Neutrophil (primary cell): Measurements from ENCODE around the gene PSMA4.
"Not testable (repeated sequence)": the region's sequence is repeated elsewhere in the genome, so short reads cannot be mapped to it uniquely, and the experiment has no call there.

ENCODE experiments used
- H3K27ac ChIP-seq: fragments of 200-600 bp; sonication (generic); 2 replicates; pipeline ENCODE4 v1.5.1; 2016; ENCODE audit warnings: mild to moderate bottlenecking, moderate library complexity
- H3K27me3 ChIP-seq: fragments of 200-600 bp; sonication (generic); 2 replicates; pipeline ENCODE4 v1.6.0; 2016; ENCODE audit warnings: mild to moderate bottlenecking
- H3K36me3 ChIP-seq: fragments of 200-600 bp; sonication (generic); 2 replicates; pipeline ENCODE4 v1.5.1; 2017
- H3K4me1 ChIP-seq, 2 experiments: fragments of 200-600 bp in 1 of 2; sonication (generic) in 1 of 2; 1 replicate in 1 of 2; 2 replicates in 1 of 2; pipeline versions ENCODE4 v1.5.1 to v1.6.1; 2013 to 2016; ENCODE audit warnings: low read depth in 1 of 2, low read length in 1 of 2, mild to moderate bottlenecking in 1 of 2, moderate library complexity in 1 of 2; ENCODE audit not compliant: control insufficient read depth in 1 of 2, insufficient read depth in 1 of 2
- H3K4me3 ChIP-seq, 2 experiments: fragments of 200-600 bp in 1 of 2; sonication (generic) in 1 of 2; 1 replicate in 1 of 2; 2 replicates in 1 of 2; pipeline ENCODE4 v1.5.1; 2013 to 2016; ENCODE audit warnings: low read depth in 1 of 2, low read length in 1 of 2, mild to moderate bottlenecking in 1 of 2, moderate library complexity in 1 of 2
- H3K9me3 ChIP-seq: fragments of 200-600 bp; sonication (generic); 2 replicates; pipeline ENCODE4 v1.5.1; 2016
- TF ChIP-seq, protein P1 (sequence below): fragments of 200-600 bp; sonication (generic); IDR thresholded peaks from 2 replicates; pipeline ENCODE4 v1.5.1; 2016; ENCODE audit warnings: antibody characterized with exemption

PSMA4 gene

DNA sequence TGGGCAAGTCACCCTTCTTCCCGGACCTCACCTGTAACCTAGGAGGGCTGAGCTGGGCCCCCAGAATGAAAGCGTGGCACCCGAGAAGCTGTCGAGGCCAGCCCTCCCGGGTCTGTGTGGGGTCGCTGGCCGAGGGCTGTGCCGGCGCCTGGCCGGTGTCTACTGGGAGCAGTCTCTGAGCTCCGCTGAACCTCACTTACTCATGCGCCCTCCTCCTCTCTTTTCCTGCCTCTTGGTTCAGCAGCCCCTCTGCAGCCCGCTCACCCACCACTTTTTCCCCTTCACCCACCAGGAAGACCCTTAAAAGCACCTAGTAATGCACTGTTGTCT lies 32.4 kb upstream of the PSMA4 start:
- TF ChIP-seq, protein P1, sequence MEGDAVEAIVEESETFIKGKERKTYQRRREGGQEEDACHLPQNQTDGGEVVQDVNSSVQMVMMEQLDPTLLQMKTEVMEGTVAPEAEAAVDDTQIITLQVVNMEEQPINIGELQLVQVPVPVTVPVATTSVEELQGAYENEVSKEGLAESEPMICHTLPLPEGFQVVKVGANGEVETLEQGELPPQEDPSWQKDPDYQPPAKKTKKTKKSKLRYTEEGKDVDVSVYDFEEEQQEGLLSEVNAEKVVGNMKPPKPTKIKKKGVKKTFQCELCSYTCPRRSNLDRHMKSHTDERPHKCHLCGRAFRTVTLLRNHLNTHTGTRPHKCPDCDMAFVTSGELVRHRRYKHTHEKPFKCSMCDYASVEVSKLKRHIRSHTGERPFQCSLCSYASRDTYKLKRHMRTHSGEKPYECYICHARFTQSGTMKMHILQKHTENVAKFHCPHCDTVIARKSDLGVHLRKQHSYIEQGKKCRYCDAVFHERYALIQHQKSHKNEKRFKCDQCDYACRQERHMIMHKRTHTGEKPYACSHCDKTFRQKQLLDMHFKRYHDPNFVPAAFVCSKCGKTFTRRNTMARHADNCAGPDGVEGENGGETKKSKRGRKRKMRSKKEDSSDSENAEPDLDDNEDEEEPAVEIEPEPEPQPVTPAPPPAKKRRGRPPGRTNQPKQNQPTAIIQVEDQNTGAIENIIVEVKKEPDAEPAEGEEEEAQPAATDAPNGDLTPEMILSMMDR = no peak
- peak overlapping the region; percentile 63 to 67 for H3K4me3 ChIP-seq
- peaks cover 77% of the 10 kb centered on the region for H3K27me3 ChIP-seq
- H3K4me1 ChIP-seq = peaks cover 14% of the 10 kb centered on the region in 2 experiments
- H3K27ac ChIP-seq = no peak overlapping the region
- H3K9me3 ChIP-seq = no peaks in the 10 kb centered on the region
- H3K36me3 ChIP-seq = no peaks in the 10 kb centered on the region

DNA sequence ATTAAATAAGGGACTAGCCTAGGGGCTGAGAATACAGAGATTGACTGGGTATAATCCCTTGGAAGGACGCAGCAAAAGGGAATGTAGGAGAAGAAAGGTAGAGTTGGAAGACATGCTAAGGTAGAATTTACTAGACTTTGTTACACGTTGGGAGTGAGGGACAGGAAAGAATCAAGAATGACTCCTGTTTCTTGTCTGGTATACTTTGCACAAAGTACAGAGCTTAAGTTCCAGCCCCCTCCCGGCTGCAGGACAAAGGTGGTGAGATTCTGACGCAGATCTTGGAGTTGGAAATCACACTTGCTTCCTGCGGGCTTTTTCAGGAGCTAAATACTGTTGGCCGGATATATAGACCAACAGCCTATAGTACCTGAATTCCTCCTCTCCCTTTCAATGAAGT lies 32.0 kb upstream of the PSMA4 start:
- Histone ChIP-seq H3K9me3 (no peaks in the 10 kb centered on the region), H3K27ac (no peak overlapping the region), H3K27me3 (peaks cover 77% of the 10 kb centered on the region), H3K4me3 (no peak overlapping the region), H3K36me3 (no peaks in the 10 kb centered on the region), H3K4me1 (peaks cover 14% of the 10 kb centered on the region in 2 experiments)
- TF ChIP-seq, protein P1 = no peak

DNA sequence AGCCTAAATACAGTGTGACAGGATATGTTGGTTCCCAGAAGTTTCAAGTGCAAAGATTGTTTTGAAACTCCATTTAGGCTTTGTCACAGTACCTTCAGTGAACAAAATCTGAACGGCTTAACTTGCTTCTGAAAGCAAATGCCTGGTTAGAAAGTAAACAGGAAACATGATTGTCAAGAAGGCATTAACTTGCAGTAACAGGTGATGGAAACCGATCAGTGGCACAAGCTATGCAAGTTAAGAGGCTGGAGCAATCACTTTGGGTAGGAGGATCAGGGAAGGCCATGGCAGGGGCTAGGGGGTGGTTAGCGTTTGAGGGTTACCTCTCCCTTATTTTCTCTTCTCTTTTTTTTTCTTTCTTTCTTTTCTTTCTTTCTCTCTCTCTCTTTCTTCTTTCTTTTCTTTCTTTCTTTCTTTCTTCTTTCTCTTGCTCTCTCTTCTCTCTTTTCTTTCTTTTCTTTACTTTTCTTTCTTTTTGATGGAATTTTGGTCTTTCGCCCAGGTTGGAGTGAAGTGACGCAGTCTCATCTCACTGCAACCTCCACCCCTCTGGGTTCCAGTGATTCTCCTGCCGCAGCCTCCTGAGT lies 30.4 kb upstream of the PSMA4 start:
- H3K27ac ChIP-seq = no peak overlapping the region

DNA sequence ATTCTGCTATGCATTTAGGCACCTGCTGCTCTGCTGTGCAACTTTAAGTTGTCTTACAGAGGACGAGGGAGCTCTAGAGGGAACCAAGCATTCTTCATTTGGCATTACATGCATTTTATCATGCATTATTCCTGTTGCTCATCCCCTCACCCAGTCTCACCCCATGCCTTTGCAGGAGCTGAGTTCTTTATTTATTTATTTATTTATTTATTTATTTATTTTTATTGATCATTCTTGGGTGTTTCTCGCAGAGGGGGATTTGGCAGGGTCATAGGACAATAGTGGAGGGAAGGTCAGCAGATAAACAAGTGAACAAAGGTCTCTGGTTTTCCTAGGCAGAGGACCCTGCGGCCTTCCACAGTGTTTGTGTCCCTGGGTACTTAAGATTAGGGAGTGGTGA lies 20.2 kb upstream of the PSMA4 start:
- H3K36me3 ChIP-seq, H3K4me3 ChIP-seq, H3K27ac ChIP-seq, H3K4me1 ChIP-seq, H3K27me3 ChIP-seq, H3K9me3 ChIP-seq: not testable (repeated sequence)

More for the DNA sequence above, 30.4 kb upstream of the PSMA4 start:
- Histone ChIP-seq H3K4me1 (peaks cover 14% of the 10 kb centered on the region in 2 experiments), H3K4me3 (no peak overlapping the region), H3K27me3 (peaks cover 73% of the 10 kb centered on the region), H3K9me3 (no peaks in the 10 kb centered on the region), H3K36me3 (no peaks in the 10 kb centered on the region)
- TF ChIP-seq, protein P1 = no peak

DNA sequence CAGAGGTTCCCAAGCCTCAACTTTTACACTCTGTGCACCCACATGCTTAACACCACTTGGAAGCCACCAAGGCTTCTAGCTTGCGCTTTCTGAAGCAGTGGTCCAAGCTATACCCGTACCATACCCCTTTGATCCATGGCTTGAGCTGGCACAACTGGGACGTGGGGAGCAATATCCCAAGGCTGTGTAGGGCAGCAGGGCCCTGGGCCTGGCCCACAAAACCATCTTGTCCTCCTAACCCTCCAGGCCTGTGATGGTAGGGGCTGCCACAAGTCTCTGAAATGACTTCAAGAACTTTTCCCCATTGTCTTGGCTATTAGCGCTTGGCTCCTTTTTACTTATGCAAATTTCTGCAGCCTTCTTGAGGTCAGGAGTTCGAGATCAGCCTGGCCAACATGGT lies 16.0 kb upstream of the PSMA4 start:
- H3K9me3 ChIP-seq = no peaks in the 10 kb centered on the region
- no peak overlapping the region for H3K4me3 ChIP-seq
- no peaks in the 10 kb centered on the region for H3K36me3 ChIP-seq
- no peaks in the 10 kb centered on the region for H3K27me3 ChIP-seq
- TF ChIP-seq, protein P1 = no peak
- H3K4me1 ChIP-seq = no peaks in the 10 kb centered on the region
- no peak overlapping the region for H3K27ac ChIP-seq

DNA sequence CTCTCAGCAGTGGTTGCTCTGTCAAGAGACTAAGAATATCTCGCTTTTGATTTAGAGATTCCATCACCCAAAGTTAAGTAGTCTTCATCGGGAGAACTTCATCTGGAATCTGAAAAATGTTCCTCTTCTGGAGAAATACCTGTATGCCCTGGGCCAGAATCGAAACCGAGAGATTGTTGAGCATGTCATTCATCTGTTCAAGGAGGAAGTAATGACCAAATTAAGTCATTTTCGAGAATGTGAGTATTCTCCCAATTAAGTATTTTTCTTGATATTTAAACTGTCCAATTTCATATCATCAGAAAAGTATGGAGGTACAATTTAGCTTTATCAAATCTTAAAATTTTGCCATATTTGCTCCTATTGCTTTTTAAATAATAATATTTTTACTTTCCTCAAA lies 12.9 kb upstream of the PSMA4 start:
- Histone ChIP-seq H3K36me3 (no peaks in the 10 kb centered on the region), H3K4me3 (no peak overlapping the region), H3K27me3 (no peaks in the 10 kb centered on the region), H3K27ac (no peak overlapping the region), H3K9me3 (no peaks in the 10 kb centered on the region), H3K4me1 (no peaks in the 10 kb centered on the region)
- TF ChIP-seq, protein P1 = no peak
